HEK293T (cell line): ENCODE measurements around the gene PLCXD3.

ENCODE experiments used
- BHLHE40 ChIP-seq: fragments of 450-650 bp; IDR thresholded peaks from 2 replicates; pipeline ENCODE4 v1.6.1; 2016; ENCODE audit warnings: mild to moderate bottlenecking, moderate library complexity, borderline replicate concordance
- CTBP1 ChIP-seq: fragments of 450-650 bp; IDR thresholded peaks from 2 replicates; pipeline ENCODE4 v1.6.1; 2016; ENCODE audit warnings: borderline replicate concordance
- ELF4 ChIP-seq: fragments of 450-650 bp; IDR thresholded peaks from 2 replicates; pipeline ENCODE4 v1.6.1; 2017; ENCODE audit warnings: antibody characterized with exemption
- FOXA1 ChIP-seq: fragments of 450-650 bp; IDR thresholded peaks from 2 replicates; pipeline ENCODE4 v1.6.1; 2016; ENCODE audit warnings: mild to moderate bottlenecking
- FOXK2 ChIP-seq: fragments of 450-650 bp; IDR thresholded peaks from 2 replicates; pipeline ENCODE4 v1.6.1; 2016; ENCODE audit warnings: mild to moderate bottlenecking
- FOXM1 ChIP-seq: fragments of 450-650 bp; IDR thresholded peaks from 2 replicates; pipeline ENCODE4 v1.6.1; 2017; ENCODE audit warnings: mild to moderate bottlenecking, borderline replicate concordance
- HDGF ChIP-seq: fragments of 450-650 bp; IDR thresholded peaks from 2 replicates; pipeline ENCODE4 v1.6.1; 2017; ENCODE audit warnings: antibody characterized with exemption, borderline replicate concordance
- LEF1 ChIP-seq: fragments of 450-650 bp; IDR thresholded peaks from 2 replicates; pipeline ENCODE4 v1.6.1; 2017; ENCODE audit warnings: mild to moderate bottlenecking, borderline replicate concordance
- NFRKB ChIP-seq: fragments of 450-650 bp; IDR thresholded peaks from 2 replicates; pipeline ENCODE4 v1.6.1; 2016; ENCODE audit warnings: mild to moderate bottlenecking, moderate library complexity
- PKNOX1 ChIP-seq: fragments of 450-650 bp; IDR thresholded peaks from 2 replicates; pipeline ENCODE4 v1.6.1; 2016
- SP1 ChIP-seq: fragments of 450-650 bp; IDR thresholded peaks from 2 replicates; pipeline ENCODE4 v1.6.1; 2017
- SUZ12 ChIP-seq: fragments of 450-650 bp; IDR thresholded peaks from 2 replicates; pipeline ENCODE4 v1.6.1; 2016; ENCODE audit warnings: mild to moderate bottlenecking
- TARDBP ChIP-seq: fragments of 450-650 bp; IDR thresholded peaks from 2 replicates; pipeline ENCODE4 v1.6.1; 2016
- ZNF384 ChIP-seq: fragments of 450-650 bp; IDR thresholded peaks from 2 replicates; pipeline ENCODE4 v1.6.1; 2016

DNA sequence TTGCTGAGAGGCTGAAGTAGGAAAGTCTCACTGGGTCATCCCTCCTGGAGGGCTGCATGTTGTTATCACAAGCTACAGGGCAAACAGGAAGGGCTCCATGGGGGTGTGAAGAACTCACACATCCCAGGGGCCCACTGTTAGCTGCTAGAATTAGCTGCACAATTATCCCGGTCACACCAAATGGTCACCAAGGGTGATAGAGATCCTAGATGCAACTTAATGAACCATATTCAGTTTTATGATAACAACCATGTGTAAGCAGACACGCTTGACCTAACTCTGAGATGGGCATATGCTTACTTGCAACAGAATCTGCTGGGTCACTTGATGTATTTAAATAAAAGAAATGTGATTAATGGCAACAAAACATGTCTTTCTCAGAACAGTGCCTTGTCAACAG, 153.6 kb downstream of the PLCXD3 start:
- TF ChIP-seq ELF4 (no peak), TARDBP (no peak), FOXA1 (no peak), SUZ12 (no peak), BHLHE40 (no peak), NFRKB (no peak), FOXK2 (no peak), PKNOX1 (no peak), SP1 (no peak), FOXM1 (no peak), LEF1 (no peak), HDGF (no peak), CTBP1 (no peak), ZNF384 (no peak)
